Dermis microvascular lymphatic vessel endothelial cell (primary cell): ENCODE results near the gene MCHR1. TPM values are rescaled to one million over a fixed set of nuclear protein-coding genes. Genes with fewer than 3 reads are reported as not detected.
"Not testable (repeated sequence)": the region's sequence is repeated elsewhere in the genome, so short reads cannot be mapped to it uniquely, and the experiment has no call there.

ENCODE experiments used
- DNase-seq, 2 donors: peaks; one replicate each; pipeline versions ENCODE4 v3.0.0 to v3.0.0-alpha.2; 2010; ENCODE audit warnings: low read depth in 2 of 2
- total RNA-seq: library from RNA; depleted of rRNA; stranded (reverse); fragments of >200 nt; gene quantifications from 2 replicates; pipeline ENCODE4 v1.2.1, GENCODE V29; 2014

The MCHR1 gene
- total RNA-seq, 1 donor from 2014 or later = 0.13 TPM

- no peak for DNase-seq
Measured at GRCh38 chr22:40687706-40688105, 8.4 kb downstream of the MCHR1 start.

DNA sequence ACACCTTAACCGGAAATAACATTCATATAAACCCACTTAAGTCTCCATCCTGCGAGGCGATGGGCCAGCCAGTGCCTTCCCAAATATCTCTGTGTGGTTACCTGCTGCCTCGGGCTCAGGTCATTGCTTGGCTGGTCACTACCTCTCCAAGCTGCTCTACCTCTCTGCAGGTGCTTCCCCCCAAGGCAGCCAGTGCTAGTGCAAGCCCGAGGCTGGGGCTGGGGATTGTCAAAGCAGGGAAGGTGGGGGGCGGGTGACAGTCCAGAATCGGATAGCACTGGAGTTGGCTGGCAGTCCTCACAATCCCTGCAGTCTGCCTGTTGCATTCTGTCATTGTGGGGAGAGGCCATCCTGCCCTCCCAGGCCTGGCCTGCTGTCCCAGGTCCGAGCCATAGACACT, 11.1 kb downstream of the MCHR1 start:
- DNase-seq = no peak

GRCh38 chr22:40691532-40691931, 12.2 kb downstream of the MCHR1 start:
- DNase-seq = no peak

GRCh38 chr22:40694411-40694810, 15.1 kb downstream of the MCHR1 start:
- no peak for DNase-seq

DNA sequence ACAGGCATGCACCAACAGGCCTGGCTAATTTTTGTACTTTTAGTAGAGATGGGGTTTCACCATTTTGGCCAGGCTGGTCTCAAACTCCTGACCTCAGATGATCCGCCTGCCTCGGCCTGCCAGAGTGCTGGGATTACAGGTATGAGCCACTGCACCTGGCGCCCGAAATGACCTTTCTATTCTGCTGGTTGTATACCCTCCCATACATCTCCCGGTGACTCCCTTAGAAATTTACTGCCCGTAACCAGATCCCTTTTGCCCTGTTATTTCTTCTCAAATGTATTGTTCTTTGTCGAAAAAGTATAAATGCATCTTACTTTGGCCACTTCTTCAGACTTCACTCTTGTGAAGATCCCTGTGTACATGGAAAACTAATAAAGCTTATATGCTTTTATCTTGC, 22.0 kb downstream of the MCHR1 start:
- no peak for DNase-seq

DNA sequence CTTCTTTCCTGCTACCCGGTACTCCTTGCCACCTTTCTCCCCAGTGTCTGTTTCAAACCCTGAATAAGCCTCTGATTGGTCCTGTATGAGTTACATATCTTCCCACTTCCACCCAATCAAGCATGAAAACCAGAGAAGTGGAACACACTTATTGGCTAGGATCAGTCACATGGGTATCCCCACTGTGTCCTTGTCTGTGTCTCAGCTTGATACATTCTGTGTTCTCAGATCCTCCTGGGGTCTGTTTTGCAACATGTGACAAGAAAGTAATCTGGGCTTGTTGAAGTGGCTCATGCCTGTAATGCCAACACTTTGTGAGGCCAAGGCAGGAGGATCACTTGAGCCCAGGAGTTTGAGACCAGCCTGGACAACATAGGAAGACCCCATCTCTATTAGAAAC, 23.9 kb downstream of the MCHR1 start:
- no peak for DNase-seq

DNA sequence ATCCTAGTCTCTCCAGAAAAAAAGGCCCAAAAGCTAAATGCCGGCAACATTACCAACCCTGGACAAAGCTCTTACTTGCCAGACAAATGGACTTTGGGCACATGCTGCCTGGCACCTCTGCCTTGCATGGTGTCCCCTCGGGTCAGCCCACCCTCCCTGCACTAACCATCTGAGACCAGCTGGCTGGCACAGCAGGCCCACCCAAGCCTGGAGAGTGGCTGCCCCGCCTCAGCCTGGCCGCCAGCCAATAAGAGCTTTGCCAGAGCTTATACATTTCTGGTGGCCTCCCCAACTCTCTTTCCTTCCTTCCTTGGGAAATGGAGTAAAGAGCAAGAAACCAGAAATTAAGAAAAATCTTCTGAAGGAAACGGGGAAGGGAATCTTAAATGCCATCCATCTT, 24.5 kb downstream of the MCHR1 start:
- DNase-seq = no peak

DNA sequence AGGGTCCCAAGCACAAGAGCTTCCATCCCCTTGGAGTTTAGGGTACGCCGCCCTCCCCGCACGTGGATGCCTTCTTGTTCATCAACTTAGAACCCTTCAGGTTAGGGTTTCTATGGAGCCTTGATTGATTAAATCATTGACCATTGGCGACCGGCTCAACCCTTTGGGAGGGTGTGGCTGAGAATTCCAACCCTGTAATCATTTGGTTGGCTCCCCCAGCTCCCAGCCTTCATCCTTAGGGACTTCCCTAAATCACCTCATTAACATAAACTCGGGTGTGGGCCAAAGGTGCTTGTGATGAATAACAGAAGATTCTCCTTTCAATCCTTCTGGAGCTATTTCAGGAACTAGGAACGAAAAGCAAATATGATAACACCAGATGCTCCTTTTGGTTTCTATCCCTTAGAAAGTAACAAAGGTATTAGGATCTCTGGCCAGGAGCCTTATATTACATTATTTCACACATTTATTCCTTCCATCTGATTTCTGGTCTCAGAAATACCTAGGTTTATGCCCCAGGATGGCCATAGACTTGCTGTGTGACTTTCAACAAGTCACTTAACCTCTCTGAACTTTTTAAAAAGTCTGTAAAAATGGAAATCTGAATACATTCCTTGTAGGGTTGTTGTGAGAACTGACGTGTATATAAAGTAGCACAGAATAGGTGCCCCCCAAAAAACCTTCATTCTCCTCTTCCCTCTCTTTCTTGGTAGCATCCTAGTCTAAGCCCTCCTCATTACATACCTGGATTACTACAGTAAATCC, 26.8 kb downstream of the MCHR1 start:
- no peak for DNase-seq

GRCh38 chr22:40707154-40707553, 27.9 kb downstream of the MCHR1 start:
- DNase-seq = no peak

DNA sequence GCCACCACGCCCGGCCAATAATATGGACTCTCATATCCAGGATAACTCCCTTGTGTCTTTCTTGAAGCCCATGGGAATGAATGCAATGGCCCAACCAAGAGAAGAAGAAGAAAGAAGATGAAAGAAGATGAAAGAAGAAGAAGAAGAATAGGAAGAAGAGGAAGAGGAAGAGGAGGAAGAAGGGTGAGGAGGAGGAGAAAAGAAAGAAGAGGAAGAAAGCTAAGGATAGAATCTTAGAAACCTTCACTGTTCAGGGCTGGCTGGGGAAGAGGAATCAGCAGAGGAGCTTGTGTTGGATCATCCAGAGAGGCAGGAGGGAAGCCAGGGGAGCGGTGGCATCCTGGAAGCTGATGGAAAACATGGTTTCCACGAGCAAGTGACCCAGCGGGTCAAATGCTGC, 28.9 kb downstream of the MCHR1 start:
- no peak for DNase-seq

DNA sequence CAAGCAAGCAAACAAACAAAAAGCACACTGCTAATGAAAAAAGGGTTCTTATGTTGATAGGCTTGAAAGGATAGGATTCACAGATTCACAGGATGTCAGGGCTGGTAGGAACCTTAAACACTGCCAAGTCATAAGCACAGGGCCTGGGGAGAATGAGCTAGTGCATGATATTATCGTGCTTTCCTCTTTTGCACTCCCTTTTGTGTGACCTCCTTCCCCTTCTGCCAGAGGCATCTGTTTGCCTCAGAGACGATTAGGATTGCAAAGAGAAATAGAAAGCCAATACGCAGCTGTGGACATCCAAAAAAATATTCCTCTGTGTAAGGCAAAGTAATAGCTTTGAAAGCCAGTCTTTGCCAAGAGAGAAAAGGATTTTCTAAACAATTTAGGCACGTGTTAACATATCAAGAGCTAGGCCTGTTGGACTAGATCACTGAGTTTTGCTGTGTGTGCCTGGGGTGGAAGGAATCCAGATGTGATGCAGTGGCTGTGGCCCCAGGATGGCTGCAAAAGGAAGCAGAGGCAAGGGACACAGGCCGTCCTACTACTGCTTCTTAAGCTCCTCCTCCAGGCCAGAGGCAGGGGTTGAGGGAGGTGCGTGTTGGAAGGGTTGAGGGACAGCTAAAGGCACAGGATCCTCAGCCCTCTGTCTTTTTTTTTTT, 30.6 kb downstream of the MCHR1 start:
- no peak for DNase-seq

DNA sequence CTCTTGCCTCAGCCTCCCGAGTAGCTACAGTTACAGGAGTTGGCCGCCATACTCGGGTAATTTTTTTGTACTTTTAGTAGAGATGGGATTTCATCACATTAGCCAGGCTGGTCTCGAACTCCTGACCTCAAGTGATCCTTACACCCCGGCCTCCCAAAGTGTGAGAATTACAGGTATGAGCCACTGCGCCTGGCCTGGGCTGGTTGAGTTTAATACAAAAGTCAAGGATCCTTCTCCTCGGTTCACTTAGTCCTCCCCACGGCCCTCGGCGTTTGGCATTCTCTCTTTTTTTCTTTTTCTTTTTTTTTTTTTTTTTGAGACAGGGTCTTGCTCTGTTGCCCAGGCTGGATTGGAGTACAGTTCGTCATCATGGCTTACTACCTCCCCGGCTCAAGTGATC, 33.0 kb downstream of the MCHR1 start:
- no peak for DNase-seq

GRCh38 chr22:40714499-40715337, 35.4 kb downstream of the MCHR1 start:
- DNase-seq = peak in 1 of 2 donors; percentile 46

- DNase-seq = no peak
Measured at GRCh38 chr22:40716116-40716515, 36.8 kb downstream of the MCHR1 start.

GRCh38 chr22:40717657-40718056, 38.4 kb downstream of the MCHR1 start:
- not testable (repeated sequence) for DNase-seq

DNA sequence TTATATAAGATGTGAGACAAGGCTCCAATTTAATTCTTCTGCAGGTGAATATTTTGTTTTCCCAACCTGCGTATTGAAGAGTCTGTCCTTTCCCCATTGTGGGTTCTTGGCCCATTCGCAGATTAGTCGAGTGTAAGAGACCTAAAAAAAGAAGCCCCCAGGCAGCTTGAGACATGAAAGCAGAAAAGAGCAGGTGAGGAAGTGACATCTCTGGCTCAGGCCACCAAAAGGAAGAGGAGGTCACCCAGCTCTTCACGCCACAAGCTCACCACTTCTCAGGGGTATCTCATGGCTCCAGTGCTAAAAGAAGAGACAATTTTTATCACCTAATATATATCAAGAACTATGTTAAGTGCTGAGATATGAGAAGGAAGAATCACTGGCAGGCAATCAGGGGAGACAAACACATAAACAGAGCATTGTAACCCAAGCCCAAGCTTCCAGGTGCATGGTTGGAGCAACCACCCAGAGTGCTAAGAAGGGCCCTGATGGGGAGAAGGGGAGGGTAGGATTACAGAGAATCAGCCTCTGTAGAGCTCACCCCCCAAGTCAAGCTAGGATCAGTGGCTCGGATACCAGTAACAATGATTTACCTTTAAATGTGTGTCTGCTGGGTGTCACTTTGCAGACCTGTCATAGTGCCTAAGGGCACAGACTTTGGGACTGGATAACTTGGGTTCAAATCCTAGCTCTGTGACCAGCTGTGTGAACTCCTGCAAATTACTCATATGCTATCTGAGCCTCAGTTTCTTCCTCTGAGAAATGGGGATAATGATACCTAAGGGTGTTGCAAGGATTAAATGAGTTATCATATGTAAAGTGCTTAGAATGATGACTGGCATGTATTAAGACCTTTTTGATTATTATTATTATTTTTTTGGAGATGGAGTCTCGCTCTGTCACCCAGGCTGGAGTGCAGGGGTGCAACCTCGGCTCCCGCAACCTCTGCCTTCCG, 39.2 kb downstream of the MCHR1 start:
- no peak for DNase-seq

DNA sequence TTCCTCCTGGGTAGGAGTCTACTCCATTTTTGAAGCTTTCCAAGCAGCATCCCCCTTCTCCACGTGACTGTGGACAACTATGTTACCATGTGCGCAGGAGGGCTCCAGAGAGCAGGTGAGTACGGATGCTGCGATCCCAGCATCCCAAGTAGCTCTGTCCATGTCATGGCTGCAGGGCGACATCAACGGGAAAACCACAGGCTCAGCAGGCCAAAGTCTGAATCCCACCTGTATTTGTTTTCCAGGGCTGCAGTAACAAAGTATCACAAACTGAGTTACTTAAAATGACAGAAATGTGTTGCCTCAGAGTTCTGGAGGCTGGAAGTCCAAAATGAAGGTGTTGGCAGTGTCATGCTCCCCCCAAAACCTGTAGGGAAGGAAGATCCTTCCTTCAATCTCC, 40.3 kb downstream of the MCHR1 start:
- no peak for DNase-seq

GRCh38 chr22:40720156-40720537, 40.9 kb downstream of the MCHR1 start:
- not testable (repeated sequence) for DNase-seq

- no peak for DNase-seq
Measured at GRCh38 chr22:40720538-40721256, 41.4 kb downstream of the MCHR1 start.

GRCh38 chr22:40721266-40721665, 42.0 kb downstream of the MCHR1 start:
- DNase-seq = peak in 1 of 2 donors; percentile 48
